ENCODE measurements around the gene ASCC3.
A peak's percentile ranks its signal among the peaks of the same experiment; 100 is the strongest.
"Not testable (repeated sequence)": the region's sequence is repeated elsewhere in the genome, so short reads cannot be mapped to it uniquely, and the experiment has no call there.

The ASCC3 gene

GRCh38 chr6:100901582-100901981 lies 20.5 kb upstream of the ASCC3 start:
- TF ChIP-seq GATA1 (IDR thresholded peaks at IDR 0.05; ENCODE audit: low read depth, low read length) (no peak), POLR2A (IDR thresholded peaks at IDR 0.05; ENCODE audit: low read length) (no peak)
- DNase-seq = no peak

- peak in 1 of 2 experiments; percentile 55 for DNase-seq
- no peak for TF ChIP-seq POLR2A (IDR thresholded peaks at IDR 0.05; ENCODE audit: low read length)
- TF ChIP-seq GATA1 (IDR thresholded peaks at IDR 0.05; ENCODE audit: low read depth, low read length) = no peak
Measured at GRCh38 chr6:100899202-100899601, 18.1 kb upstream of the ASCC3 start.

GRCh38 chr6:100897671-100898070 lies 16.5 kb upstream of the ASCC3 start:
- no peak for DNase-seq
- TF ChIP-seq POLR2A (IDR thresholded peaks at IDR 0.05; ENCODE audit: low read length) = no peak
- no peak for TF ChIP-seq GATA1 (IDR thresholded peaks at IDR 0.05; ENCODE audit: low read depth, low read length)

GRCh38 chr6:100893743-100894142 lies 12.6 kb upstream of the ASCC3 start:
- no peak for TF ChIP-seq POLR2A (IDR thresholded peaks at IDR 0.05; ENCODE audit: low read length)
- no peak for TF ChIP-seq GATA1 (IDR thresholded peaks at IDR 0.05; ENCODE audit: low read depth, low read length)
- no peak for DNase-seq

- TF ChIP-seq GATA1 (IDR thresholded peaks at IDR 0.05; ENCODE audit: low read depth, low read length) (no peak), POLR2A (IDR thresholded peaks at IDR 0.05; ENCODE audit: low read length) (no peak)
- DNase-seq = peak in 1 of 2 experiments; percentile 34
Measured at GRCh38 chr6:100892693-100893092, 11.6 kb upstream of the ASCC3 start.

GRCh38 chr6:100892116-100892515 lies 11.0 kb upstream of the ASCC3 start:
- TF ChIP-seq GATA1 (IDR thresholded peaks at IDR 0.05; ENCODE audit: low read depth, low read length) (no peak), POLR2A (IDR thresholded peaks at IDR 0.05; ENCODE audit: low read length) (no peak)
- peak; percentile 17 to 30 for DNase-seq

GRCh38 chr6:100891079-100891478 lies 9.9 kb upstream of the ASCC3 start:
- peak; percentile 41 to 82 for DNase-seq
- TF ChIP-seq POLR2A (IDR thresholded peaks at IDR 0.05; ENCODE audit: low read length) = no peak
- no peak for TF ChIP-seq GATA1 (IDR thresholded peaks at IDR 0.05; ENCODE audit: low read depth, low read length)

GRCh38 chr6:100890646-100891045 lies 9.5 kb upstream of the ASCC3 start:
- DNase-seq = not testable (repeated sequence)

GRCh38 chr6:100889351-100889750 lies 8.2 kb upstream of the ASCC3 start:
- no peak for DNase-seq
- no peak for TF ChIP-seq POLR2A (IDR thresholded peaks at IDR 0.05; ENCODE audit: low read length)
- TF ChIP-seq GATA1 (IDR thresholded peaks at IDR 0.05; ENCODE audit: low read depth, low read length) = no peak

- no peak for TF ChIP-seq GATA1 (IDR thresholded peaks at IDR 0.05; ENCODE audit: low read depth, low read length)
- TF ChIP-seq POLR2A (IDR thresholded peaks at IDR 0.05; ENCODE audit: low read length) = no peak
- no peak for DNase-seq
Measured at GRCh38 chr6:100886076-100886475, 4.9 kb upstream of the ASCC3 start.

GRCh38 chr6:100883347-100883746 lies 2.2 kb upstream of the ASCC3 start:
- no peak for DNase-seq
- TF ChIP-seq GATA1 (IDR thresholded peaks at IDR 0.05; ENCODE audit: low read depth, low read length) (no peak), POLR2A (IDR thresholded peaks at IDR 0.05; ENCODE audit: low read length) (no peak)

- TF ChIP-seq GATA1 (IDR thresholded peaks at IDR 0.05; ENCODE audit: low read depth, low read length) (no peak), POLR2A (IDR thresholded peaks at IDR 0.05; ENCODE audit: low read length) (peak; percentile 58)
- DNase-seq = no peak
Measured at GRCh38 chr6:100881707-100882040, 545 bp upstream of the ASCC3 start.

- TF ChIP-seq GATA1 (IDR thresholded peaks at IDR 0.05; ENCODE audit: low read depth, low read length) (no peak), POLR2A (IDR thresholded peaks at IDR 0.05; ENCODE audit: low read length) (no peak)
- DNase-seq = peak; percentile 31 to 64
Measured at GRCh38 chr6:100880149-100880852, 828 bp downstream of the ASCC3 start.

GRCh38 chr6:100879317-100879716 lies 1.8 kb downstream of the ASCC3 start:
- no peak for DNase-seq
- TF ChIP-seq GATA1 (IDR thresholded peaks at IDR 0.05; ENCODE audit: low read depth, low read length) (no peak), POLR2A (IDR thresholded peaks at IDR 0.05; ENCODE audit: low read length) (no peak)

GRCh38 chr6:100877851-100878250 lies 3.3 kb downstream of the ASCC3 start:
- TF ChIP-seq POLR2A (IDR thresholded peaks at IDR 0.05; ENCODE audit: low read length) (no peak), GATA1 (IDR thresholded peaks at IDR 0.05; ENCODE audit: low read depth, low read length) (no peak)

GRCh38 chr6:100876251-100876650 lies 4.9 kb downstream of the ASCC3 start:
- no peak for TF ChIP-seq GATA1 (IDR thresholded peaks at IDR 0.05; ENCODE audit: low read depth, low read length)
- TF ChIP-seq POLR2A (IDR thresholded peaks at IDR 0.05; ENCODE audit: low read length) = no peak
- no peak for DNase-seq

More at GRCh38 chr6:100877851-100878250, 3.3 kb downstream of the ASCC3 start:
- peak in 1 of 2 experiments; percentile 16 for DNase-seq

Data from erythroblast (primary cell).